Right atrium auricular region (tissue), 2 donors: ENCODE results near the gene CLEC4M. TPM values are rescaled to one million over a fixed set of nuclear protein-coding genes. Genes with fewer than 3 reads are reported as not detected.

Source experiments
- DNase-seq: peaks from one replicate; pipeline ENCODE4 v3.0.0-alpha.2; 2019; ENCODE audit warnings: low spot score
- H3K27ac ChIP-seq, 2 donors: fragments of 200-600 bp; sonication (generic); 1 replicate in 1 of 2; 2 replicates in 1 of 2; pipeline ENCODE4 v1.5.1; 2016 to 2019
- H3K27me3 ChIP-seq, 2 donors: fragments of 200-600 bp; sonication (generic); one replicate each; pipeline versions ENCODE4 v1.5.1 to v1.6.0; 2017 to 2019
- H3K36me3 ChIP-seq: fragments of 200-600 bp; sonication (generic); one replicate; pipeline ENCODE4 v1.5.1; 2016
- H3K4me1 ChIP-seq, 2 donors: fragments of 200-600 bp; sonication (generic); one replicate each; pipeline versions ENCODE4 v1.5.1 to v1.6.0; 2017 to 2019
- H3K4me3 ChIP-seq, 2 donors: fragments of 200-600 bp; sonication (generic); 1 replicate in 1 of 2; 2 replicates in 1 of 2; pipeline ENCODE4 v1.5.1; 2017 to 2019; ENCODE audit warnings: mild to moderate bottlenecking in 1 of 2, moderate library complexity in 1 of 2
- H3K9me3 ChIP-seq, 2 donors: fragments of 200-600 bp; sonication (generic); one replicate each; pipeline ENCODE4 v1.5.1; 2019
- total RNA-seq, 2 donors: library from RNA; depleted of rRNA; stranded (reverse); fragments of >200 nt; gene quantifications; one replicate each; pipeline ENCODE4 v1.1.0, GENCODE V29; 2016
- TF ChIP-seq, protein P1 (sequence below), 2 donors: fragments of 200-600 bp; sonication (generic); IDR thresholded peaks; one replicate each; pipeline ENCODE4 v1.5.1; 2019; ENCODE audit warnings: antibody characterized with exemption in 2 of 2

CLEC4M gene
- total RNA-seq, 2 donors from 2014 or later = not detected

DNA sequence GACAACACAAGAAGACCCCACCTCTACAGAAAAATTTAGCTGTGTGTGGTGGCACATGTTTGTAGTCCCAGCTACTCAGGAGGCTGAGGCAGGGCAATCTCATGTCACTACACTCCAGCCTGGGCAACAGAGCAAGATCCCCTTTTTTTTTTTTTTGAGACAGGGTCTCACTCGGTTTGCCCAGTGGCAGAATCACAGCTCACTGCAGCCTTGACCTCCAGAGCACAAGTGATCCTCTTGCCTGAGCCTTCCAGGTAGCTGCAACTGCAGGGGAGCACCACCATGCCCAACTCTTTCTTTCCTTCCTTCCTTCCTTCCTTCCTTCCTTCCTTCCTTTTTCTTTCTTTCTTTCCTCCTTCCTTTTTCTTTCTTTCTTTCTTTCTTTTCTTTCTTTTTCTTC, 26.9 kb upstream of the CLEC4M start:
- Histone ChIP-seq H3K27me3 (peaks cover 0 to 9% of the 10 kb centered on the region in 2 donors), H3K4me1 (no peaks in the 10 kb centered on the region), H3K36me3 (no peaks in the 10 kb centered on the region), H3K4me3 (no peak overlapping the region), H3K27ac (no peak overlapping the region), H3K9me3 (no peaks in the 10 kb centered on the region)
- no peak for DNase-seq
- TF ChIP-seq, protein P1, sequence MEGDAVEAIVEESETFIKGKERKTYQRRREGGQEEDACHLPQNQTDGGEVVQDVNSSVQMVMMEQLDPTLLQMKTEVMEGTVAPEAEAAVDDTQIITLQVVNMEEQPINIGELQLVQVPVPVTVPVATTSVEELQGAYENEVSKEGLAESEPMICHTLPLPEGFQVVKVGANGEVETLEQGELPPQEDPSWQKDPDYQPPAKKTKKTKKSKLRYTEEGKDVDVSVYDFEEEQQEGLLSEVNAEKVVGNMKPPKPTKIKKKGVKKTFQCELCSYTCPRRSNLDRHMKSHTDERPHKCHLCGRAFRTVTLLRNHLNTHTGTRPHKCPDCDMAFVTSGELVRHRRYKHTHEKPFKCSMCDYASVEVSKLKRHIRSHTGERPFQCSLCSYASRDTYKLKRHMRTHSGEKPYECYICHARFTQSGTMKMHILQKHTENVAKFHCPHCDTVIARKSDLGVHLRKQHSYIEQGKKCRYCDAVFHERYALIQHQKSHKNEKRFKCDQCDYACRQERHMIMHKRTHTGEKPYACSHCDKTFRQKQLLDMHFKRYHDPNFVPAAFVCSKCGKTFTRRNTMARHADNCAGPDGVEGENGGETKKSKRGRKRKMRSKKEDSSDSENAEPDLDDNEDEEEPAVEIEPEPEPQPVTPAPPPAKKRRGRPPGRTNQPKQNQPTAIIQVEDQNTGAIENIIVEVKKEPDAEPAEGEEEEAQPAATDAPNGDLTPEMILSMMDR (IDR thresholded peaks at IDR 0.05) = no peak

DNA sequence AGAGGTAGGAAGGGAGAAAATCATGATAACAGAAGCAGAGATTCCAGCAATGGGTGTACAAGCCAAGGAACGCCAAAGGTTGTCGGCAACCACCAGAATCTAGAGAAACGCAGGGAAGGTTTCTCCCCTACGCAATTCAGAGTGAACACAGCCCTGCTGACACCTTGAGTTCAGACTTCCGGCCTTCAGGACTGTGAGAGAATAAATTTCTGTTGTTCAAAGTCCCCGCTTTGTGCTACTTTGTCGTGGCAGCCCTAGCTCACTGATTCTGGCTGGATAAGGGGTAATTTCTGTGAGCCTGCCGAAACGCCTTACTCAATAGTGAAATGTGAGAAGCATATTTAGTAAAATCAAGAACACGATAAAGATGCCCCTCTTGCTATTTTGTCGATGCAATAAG, 25.8 kb upstream of the CLEC4M start:
- no peak overlapping the region for H3K4me3 ChIP-seq
- H3K27me3 ChIP-seq = peaks cover 0 to 3% of the 10 kb centered on the region in 2 donors
- DNase-seq = no peak
- H3K27ac ChIP-seq = no peak overlapping the region
- TF ChIP-seq, protein P1 (IDR thresholded peaks at IDR 0.05) = no peak
- H3K36me3 ChIP-seq = no peaks in the 10 kb centered on the region
- no peaks in the 10 kb centered on the region for H3K4me1 ChIP-seq
- no peaks in the 10 kb centered on the region for H3K9me3 ChIP-seq

DNA sequence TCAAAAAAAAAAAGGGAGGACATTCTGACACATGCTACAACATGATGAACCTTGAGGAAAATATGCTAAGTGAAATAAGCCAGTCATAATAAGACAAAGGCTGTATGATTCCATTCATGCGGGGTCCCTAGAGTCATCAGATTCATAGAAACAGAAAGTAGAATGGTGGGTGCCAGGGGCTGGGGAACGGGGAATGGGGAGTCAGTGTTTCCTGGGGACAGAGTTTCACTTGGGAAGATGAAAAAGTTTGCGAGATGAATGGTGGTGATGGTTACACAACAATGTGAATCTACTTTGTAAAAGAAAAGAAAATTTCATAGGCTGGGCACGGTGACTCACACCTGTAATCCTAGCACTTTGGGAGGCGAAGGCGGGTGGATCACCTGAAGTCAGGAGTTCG, 25.0 kb upstream of the CLEC4M start:
- H3K4me3 ChIP-seq = no peak overlapping the region
- H3K9me3 ChIP-seq = no peaks in the 10 kb centered on the region
- DNase-seq = no peak
- no peaks in the 10 kb centered on the region for H3K27me3 ChIP-seq
- H3K27ac ChIP-seq = no peak overlapping the region
- no peaks in the 10 kb centered on the region for H3K36me3 ChIP-seq
- TF ChIP-seq, protein P1 (IDR thresholded peaks at IDR 0.05) = no peak
- H3K4me1 ChIP-seq = no peaks in the 10 kb centered on the region

DNA sequence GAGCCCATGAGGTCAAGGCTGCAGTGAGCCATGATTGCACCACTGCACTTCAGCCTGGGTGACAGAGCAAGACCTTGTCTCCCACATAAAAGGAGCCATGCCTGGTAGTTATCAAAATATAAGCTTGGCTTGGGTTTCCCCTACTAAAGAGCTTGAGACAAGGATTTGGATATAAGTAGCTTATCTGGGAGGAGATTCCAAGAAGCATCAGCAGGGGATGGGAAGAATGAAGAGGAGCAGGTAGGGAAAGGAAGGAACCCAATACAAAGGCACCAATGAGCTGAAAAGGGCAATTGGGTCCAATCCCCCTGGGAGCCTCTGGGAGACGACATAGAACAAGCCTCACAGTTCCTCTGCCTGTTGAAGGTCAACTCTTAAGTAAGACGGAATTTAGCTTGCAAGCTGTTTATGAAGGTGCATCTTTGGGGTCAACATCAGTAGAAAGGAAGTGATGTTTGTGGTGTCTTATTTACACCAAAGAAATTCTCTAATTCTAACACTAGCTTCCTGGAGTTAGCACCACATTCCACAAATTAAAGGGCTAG, 23.8 kb upstream of the CLEC4M start:
- no peak for DNase-seq
- H3K27ac ChIP-seq = no peak overlapping the region
- TF ChIP-seq, protein P1 (IDR thresholded peaks at IDR 0.05) = no peak
- no peaks in the 10 kb centered on the region for H3K4me1 ChIP-seq
- H3K27me3 ChIP-seq = no peaks in the 10 kb centered on the region
- no peaks in the 10 kb centered on the region for H3K36me3 ChIP-seq
- H3K9me3 ChIP-seq = no peaks in the 10 kb centered on the region
- H3K4me3 ChIP-seq = no peak overlapping the region

DNA sequence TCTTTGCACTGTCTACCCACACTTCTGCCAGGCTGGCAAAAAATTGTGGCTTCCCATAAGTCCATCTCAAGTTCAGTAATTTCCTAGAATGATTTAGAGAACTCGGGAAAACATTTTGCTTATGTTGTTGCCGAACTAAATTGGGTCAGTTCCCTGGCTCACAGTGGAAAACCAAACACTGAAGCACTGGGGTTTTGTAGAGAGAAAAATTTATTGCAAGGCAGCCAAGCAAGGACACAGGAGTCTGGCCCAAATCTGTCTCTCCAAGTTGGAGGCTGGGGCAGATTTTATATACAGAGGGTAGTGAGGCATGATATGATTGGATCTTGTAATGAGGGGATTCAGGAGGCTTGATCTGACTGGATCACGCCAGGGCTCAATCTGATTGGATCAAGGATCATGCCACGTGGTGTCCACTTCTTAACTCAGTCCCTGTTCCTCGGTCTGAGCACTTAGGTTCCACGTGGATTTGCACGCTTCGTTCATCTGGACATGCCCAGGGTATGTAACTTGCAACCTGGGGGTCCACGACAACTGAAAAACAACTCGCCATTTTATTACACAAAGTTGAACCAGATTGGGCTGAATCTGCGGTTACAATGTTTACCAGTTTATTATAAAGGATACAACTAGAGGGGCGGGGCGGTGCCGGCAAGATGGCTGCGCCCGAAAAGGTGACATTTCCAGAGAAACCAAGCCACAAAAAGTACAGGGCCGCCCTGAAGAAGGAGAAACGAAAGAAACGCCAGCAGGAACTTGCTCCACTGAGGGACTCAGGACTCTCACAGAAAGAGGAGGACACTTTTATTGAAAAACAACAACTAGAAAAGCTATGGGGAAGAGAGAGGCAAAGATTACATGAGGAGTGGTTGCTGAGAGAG, 23.0 kb upstream of the CLEC4M start:
- H3K9me3 ChIP-seq = no peaks in the 10 kb centered on the region
- no peaks in the 10 kb centered on the region for H3K4me1 ChIP-seq
- no peaks in the 10 kb centered on the region for H3K27me3 ChIP-seq
- peak overlapping the region in 1 of 2 donors; percentile 2 for H3K27ac ChIP-seq
- no peak overlapping the region for H3K4me3 ChIP-seq
- DNase-seq = no peak
- H3K36me3 ChIP-seq = no peaks in the 10 kb centered on the region
- TF ChIP-seq, protein P1 (IDR thresholded peaks at IDR 0.05) = no peak
